Esophagus (tissue), 2 donors: ENCODE results near the gene EHMT2. TPM values are rescaled to one million over a fixed set of nuclear protein-coding genes. Genes with fewer than 3 reads are reported as not detected.

Experiments used
- H3K27ac ChIP-seq, 2 donors: one replicate each; pipeline ENCODE4 v1.5.1; 2013; ENCODE audit warnings: low read depth in 2 of 2, mild to moderate bottlenecking in 2 of 2, inconsistent platforms in 1 of 2, low read length in 1 of 2, moderate library complexity in 1 of 2
- H3K27me3 ChIP-seq, 2 donors: one replicate each; pipeline ENCODE4 v1.6.1; 2013; ENCODE audit warnings: low read length in 2 of 2, control low read depth in 1 of 2, mild to moderate bottlenecking in 1 of 2; ENCODE audit not compliant: insufficient read depth in 2 of 2, control insufficient read depth in 1 of 2
- H3K36me3 ChIP-seq, 2 donors: one replicate each; pipeline ENCODE4 v1.6.1; 2013; ENCODE audit warnings: low read length in 1 of 2; ENCODE audit not compliant: control insufficient read depth in 2 of 2, insufficient read depth in 2 of 2
- H3K4me1 ChIP-seq, 2 donors: one replicate each; pipeline ENCODE4 v1.6.1; 2013; ENCODE audit warnings: low read length in 1 of 2; ENCODE audit not compliant: control insufficient read depth in 2 of 2, insufficient read depth in 2 of 2
- H3K4me3 ChIP-seq, 2 donors: one replicate each; pipeline ENCODE4 v1.5.1; 2013; ENCODE audit warnings: low read length in 2 of 2, mild to moderate bottlenecking in 2 of 2, low read depth in 1 of 2, moderate library complexity in 1 of 2
- H3K9me3 ChIP-seq, 2 donors: one replicate each; pipeline ENCODE4 v1.6.1; 2013; ENCODE audit warnings: mild to moderate bottlenecking in 2 of 2, low read depth in 1 of 2, low read length in 1 of 2, moderate library complexity in 1 of 2; ENCODE audit not compliant: control insufficient read depth in 2 of 2, insufficient read depth in 1 of 2
- WGBS, 2 donors: extraction: QIAGEN DNeasy Blood & Tissue Kit; methylation state at CpG; one replicate each; pipeline ENCODE4 v1.1.7; 2013; 5-methylcytosine and 5-hydroxymethylcytosine counted together
- polyA plus RNA-seq, 2 donors: library from polyadenylated mRNA; stranded (reverse); fragments of 200-250 nt; gene quantifications; one replicate each; pipeline ENCODE4 v1.2.3, GENCODE V29; 2013
- donor health status: healthy with polysubstance abuse.
- donor health status: Bipolar disorder and iron deficiency.

Gene EHMT2
- polyA plus RNA-seq, 2 donors, result 27.2 to 39.6 TPM

DNA sequence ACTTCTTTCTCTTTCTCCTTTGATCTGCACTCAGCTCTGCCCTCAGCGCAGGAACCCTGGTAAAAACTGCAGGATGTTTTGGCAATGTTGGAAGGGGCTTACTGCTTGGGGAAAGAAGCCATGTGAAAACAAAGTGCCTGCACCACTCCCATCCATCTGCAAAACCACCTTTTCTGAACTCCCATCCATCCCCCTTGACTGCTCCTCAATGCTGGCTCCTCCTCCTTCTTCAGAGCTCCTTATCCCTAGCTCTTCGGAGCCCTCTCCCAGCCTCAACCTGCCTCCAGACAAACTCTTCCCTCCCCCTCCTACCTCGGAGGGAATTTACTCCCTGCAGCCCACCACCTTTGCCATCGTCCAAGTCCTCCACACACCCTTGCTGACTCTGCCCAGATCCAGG, 8.6 kb upstream of the EHMT2 start:
- Histone ChIP-seq H3K4me1 (peaks cover 2 to 3% of the 10 kb centered on the region in 2 donors), H3K4me3 (no peak overlapping the region), H3K27me3 (no peaks in the 10 kb centered on the region), H3K36me3 (no peaks in the 10 kb centered on the region), H3K9me3 (no peaks in the 10 kb centered on the region), H3K27ac (no peak overlapping the region)
- WGBS, 2 donors, result 33 to 44% methylated on average over 4 of the region's 4 CpGs

DNA sequence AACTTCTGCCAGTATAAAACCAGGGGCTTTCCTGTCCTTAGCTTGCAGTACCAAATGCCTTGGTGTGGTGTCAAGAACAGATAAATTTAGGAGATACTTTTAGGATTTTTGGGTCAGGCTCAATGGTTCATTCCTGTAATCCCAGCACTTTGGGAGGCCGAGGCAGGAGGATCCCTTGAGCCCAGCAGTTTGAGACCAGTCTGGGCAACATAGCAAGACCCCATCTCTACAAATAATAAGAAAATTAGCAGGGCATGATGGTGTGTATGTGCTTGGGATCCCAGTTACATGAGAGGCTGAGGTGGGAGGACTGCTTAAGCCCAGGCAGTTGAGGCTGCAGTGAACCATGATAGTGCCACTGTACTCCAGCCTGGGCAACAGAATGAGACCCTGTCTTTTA, 7.5 kb upstream of the EHMT2 start:
- Histone ChIP-seq H3K4me3 (no peak overlapping the region), H3K36me3 (no peaks in the 10 kb centered on the region), H3K27ac (no peak overlapping the region), H3K9me3 (no peaks in the 10 kb centered on the region), H3K4me1 (peaks cover 3 to 8% of the 10 kb centered on the region in 2 donors), H3K27me3 (no peaks in the 10 kb centered on the region)
- 87 to 100% methylated on average over 1 of the region's 1 CpG for WGBS, 2 donors

DNA sequence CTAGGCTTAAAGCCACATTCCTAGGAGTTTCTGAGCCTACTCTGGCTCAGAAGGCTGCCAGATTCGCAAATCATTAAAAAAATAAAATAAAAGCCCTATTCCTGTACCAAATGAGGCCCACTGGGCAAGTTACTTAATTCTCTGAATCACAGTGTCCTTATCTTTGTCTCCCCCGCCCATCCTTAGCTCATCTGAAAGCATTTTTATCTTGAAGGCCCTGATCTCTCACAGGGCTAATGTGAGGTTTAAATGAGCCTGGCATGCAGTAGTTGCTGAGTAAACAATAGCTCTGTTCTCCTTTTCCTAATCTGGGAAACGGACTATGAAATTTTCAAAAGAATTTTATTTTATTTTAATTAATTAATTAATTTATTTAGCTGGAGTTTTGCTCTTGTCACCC, 6.5 kb upstream of the EHMT2 start:
- no peak overlapping the region for H3K27ac ChIP-seq
- peaks cover 0 to 3% of the 10 kb centered on the region in 2 donors for H3K36me3 ChIP-seq
- no peaks in the 10 kb centered on the region for H3K9me3 ChIP-seq
- H3K4me3 ChIP-seq, result no peak overlapping the region
- WGBS, 2 donors, result 71 to 86% methylated on average over 3 of the region's 3 CpGs
- H3K4me1 ChIP-seq, result peaks cover 3 to 8% of the 10 kb centered on the region in 2 donors
- no peaks in the 10 kb centered on the region for H3K27me3 ChIP-seq

DNA sequence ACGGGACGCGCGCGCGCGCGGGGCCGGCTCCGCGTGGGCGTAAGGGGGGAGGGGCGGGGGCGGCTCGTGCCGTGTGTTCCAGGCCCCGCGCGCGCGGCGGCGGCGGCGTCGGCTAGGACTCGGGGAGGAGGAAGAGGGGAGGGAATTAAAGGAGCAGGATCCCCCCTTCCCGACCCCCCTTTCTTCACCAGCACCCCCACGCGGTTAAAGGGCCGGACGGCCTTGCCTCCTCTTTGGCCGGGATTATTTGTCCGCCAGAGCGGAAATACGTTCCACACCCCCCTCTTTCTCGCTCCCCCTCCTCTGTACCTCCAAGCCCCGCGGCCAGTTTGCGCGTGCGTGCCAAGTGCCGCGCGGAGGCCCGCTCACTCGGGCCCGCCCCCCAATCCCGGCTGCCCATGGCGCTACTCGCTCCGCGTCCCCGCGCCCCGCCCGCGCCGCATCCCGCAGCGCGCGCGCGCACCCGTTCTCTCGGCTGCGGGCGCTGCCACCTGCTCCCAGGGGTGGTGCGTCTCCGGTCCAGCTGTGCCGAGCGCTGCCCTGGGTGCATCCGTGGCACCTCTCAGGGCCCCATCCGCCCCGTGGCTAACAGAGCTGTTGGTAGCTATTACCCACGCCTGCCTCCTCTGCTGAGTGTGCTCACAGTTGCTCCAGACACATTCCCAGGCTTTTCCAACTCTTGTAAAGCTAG, 4.6 kb upstream of the EHMT2 start, which contains the start of gene ZBTB12:
TSS of gene ZBTB12 (minus strand) at position 134 of the 691 bp plus-strand sequence. CDS start 781 bp downstream, outside the sequence.
- H3K4me1 ChIP-seq, result peaks cover 3 to 8% of the 10 kb centered on the region in 2 donors

DNA sequence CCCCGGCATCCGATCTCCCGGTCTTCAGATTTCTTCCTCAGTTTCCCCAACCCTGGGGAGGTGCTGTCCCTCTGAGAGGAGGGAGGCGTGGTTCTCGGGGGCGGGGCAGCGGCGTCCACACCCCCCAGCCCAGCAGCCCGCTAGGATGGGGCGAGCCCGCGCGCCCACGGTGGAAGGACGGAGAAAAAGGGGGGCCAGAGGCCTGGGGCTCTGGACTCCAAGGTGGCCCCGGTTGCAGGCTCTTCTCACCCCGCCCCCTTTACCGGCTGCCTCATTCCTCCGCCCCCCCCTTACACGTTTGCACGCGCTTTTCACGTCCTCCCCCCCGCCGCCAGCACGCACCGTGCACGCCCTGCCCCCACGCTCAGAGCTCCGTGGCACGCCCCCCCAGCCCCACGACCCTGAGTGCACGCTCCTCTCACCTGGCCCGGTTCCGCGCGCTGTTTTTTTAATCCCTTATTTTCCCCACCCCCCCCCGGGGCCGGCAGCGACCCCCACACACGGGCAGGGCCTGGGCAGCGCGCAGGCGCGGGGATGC, 4.0 kb upstream of the EHMT2 start:
- Histone ChIP-seq H3K9me3 (no peaks in the 10 kb centered on the region), H3K27ac (peak overlapping the region; percentile 77 to 91), H3K4me1 (peaks cover 3 to 8% of the 10 kb centered on the region in 2 donors), H3K27me3 (no peaks in the 10 kb centered on the region), H3K36me3 (peaks cover 0 to 3% of the 10 kb centered on the region in 2 donors), H3K4me3 (peak overlapping the region; percentile 58 to 74)
- 2% methylated on average over 30 to 45 of the region's 45 CpGs for WGBS, 2 donors

More for the DNA sequence above, 4.6 kb upstream of the EHMT2 start, which contains the start of gene ZBTB12:
- 1% methylated on average over 72 to 77 of the region's 77 CpGs for WGBS, 2 donors
- Histone ChIP-seq H3K27me3 (no peaks in the 10 kb centered on the region), H3K4me3 (peak within 1 kb of the TSS; percentile 58 to 74), H3K27ac (peak within 1 kb of the TSS; percentile 77 to 91), H3K36me3 (peaks cover 0 to 3% of the 10 kb centered on the region in 2 donors), H3K9me3 (no peaks in the 10 kb centered on the region)

DNA sequence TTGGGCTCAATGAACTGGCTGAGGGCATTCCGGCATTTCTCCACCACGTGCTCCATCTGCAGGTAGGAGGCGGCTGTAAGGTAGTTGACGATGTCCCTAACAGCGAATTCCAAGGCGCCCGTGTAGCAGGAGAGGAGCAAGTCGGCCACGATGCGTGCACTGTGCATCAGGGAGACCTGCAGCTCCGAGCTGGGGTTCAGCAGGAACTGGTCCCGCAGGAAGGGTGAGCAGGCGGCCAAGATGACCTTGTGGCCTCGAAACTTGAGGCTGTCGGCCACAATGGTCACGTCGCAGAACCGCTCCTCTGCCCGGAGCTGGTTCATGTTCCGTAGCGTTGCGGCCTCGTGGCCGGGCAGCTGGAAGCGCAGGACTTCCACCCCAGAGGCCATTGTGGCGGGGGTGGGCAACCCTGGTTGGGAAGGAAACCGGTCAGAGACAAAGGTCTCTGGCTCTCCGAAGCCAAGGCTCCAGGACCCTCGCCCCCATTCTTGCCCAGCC, 3.5 kb upstream of the EHMT2 start:
- peak overlapping the region; percentile 58 to 74 for H3K4me3 ChIP-seq
- no peaks in the 10 kb centered on the region for H3K9me3 ChIP-seq
- H3K27me3 ChIP-seq, result no peaks in the 10 kb centered on the region
- 27 to 29% methylated on average over 29 of the region's 29 CpGs for WGBS, 2 donors
- H3K36me3 ChIP-seq, result peaks cover 0 to 3% of the 10 kb centered on the region in 2 donors
- H3K4me1 ChIP-seq, result peaks cover 3 to 8% of the 10 kb centered on the region in 2 donors
- H3K27ac ChIP-seq, result peak overlapping the region; percentile 77 to 91

DNA sequence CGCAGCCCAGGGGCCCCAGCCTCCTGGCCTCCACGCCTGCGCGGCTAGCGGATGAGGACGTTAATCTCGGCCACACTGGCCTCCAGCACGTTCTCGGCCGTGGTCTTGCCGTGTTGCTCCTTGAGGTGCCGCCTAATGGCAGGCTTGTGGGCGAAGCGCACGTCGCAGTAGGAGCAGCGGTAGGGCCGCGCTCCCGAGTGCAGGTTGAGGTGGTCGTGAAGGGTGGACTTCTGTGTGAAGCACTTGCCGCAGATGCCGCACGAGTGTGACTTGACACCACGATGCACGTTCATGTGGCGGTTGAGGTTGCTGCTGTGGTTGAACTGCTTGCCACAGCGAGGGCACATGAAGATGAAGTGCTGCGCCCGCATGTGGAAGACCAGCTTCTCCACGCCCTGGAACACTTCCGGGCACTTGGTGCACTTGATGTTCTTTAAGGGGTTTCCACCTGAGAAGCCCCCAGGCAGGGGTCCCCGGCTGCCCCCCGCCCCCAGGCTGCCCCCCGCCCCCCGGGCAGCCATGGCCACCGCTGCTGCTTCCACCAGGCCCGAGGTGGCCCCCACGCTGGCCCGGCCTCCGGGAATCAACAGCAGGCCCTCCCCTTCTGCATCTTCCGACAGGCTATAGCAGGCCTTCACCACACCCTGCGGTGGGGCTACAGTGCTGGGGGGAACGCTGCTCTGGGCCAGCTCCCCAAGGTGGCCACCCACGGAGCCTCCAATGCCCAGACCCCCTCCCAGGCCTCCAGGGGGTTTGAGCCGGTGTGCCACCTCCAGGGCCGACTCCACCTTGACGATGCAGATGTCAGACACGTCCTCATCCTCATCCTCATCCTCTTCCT, 2.6 kb upstream of the EHMT2 start:
- no peaks in the 10 kb centered on the region for H3K9me3 ChIP-seq
- H3K27me3 ChIP-seq, result no peaks in the 10 kb centered on the region
- peaks cover 3 to 8% of the 10 kb centered on the region in 2 donors for H3K4me1 ChIP-seq
- 75 to 80% methylated on average over 41 to 49 of the region's 49 CpGs for WGBS, 2 donors
- peaks cover 0 to 3% of the 10 kb centered on the region in 2 donors for H3K36me3 ChIP-seq
- peak overlapping the region in 1 of 2 donors; percentile 40 for H3K27ac ChIP-seq
- no peak overlapping the region for H3K4me3 ChIP-seq

DNA sequence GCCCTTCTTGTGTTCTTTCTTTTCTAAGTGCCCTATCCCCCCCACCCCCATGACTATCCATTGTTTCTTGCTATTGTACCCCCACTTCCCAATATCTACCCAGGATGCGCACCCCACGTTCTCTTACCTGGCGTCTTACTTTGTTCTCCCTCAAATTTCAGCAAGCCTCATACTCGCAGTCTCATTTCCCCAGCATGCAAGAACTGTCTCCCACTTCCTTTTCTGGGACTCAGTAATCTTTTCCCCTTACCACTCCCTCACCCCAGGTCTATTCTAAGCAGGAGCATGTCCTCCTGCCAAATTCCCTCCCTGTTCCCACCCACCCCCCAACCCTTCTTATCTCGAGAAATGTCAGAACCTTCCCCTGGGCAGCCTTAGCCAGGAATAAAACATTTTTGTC, 1.7 kb upstream of the EHMT2 start:
- Histone ChIP-seq H3K27ac (no peak overlapping the region), H3K4me1 (peaks cover 3 to 8% of the 10 kb centered on the region in 2 donors), H3K9me3 (no peaks in the 10 kb centered on the region), H3K4me3 (no peak overlapping the region), H3K36me3 (peaks cover 0 to 3% of the 10 kb centered on the region in 2 donors), H3K27me3 (no peaks in the 10 kb centered on the region)
- WGBS, 2 donors, result 59 to 68% methylated on average over 5 of the region's 5 CpGs

DNA sequence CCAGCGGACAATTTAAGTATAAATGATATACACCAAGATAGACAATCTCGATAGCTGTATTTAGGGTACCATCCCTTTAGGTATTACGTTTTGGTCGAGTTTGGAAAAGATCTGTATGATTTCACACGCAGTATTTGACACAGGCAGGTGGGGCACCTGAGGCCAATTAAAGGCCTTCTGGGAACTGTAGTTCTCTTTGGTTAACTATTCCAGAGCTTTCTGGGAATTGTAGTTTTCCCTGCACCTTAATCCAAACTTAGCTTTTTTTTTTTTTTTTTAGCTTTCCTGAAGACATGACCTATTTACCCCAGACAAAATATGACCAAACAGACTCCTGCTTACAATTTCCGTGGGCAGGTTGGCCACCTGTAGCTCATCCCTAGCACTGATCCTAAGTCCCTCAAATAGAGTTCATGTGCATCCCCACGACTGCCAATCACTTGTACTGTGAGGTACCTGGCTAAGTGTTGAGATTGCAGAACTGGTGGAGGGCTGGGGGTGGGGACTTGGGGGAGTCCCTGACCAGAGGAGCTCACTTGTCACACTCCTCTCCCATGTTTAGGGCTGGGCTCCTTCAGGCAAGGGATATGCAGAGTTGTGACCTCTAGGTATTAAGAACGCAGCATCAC, 999 bp upstream of the EHMT2 start:
- peak overlapping the region; percentile 74 to 84 for H3K4me3 ChIP-seq
- WGBS, 2 donors, result 14 to 15% methylated on average over 8 of the region's 8 CpGs
- no peaks in the 10 kb centered on the region for H3K9me3 ChIP-seq
- peaks cover 0 to 3% of the 10 kb centered on the region in 2 donors for H3K36me3 ChIP-seq
- peaks cover 3 to 8% of the 10 kb centered on the region in 2 donors for H3K4me1 ChIP-seq
- H3K27me3 ChIP-seq, result no peaks in the 10 kb centered on the region
- peak overlapping the region; percentile 83 to 93 for H3K27ac ChIP-seq
